HL-60 (cell line): Measurements from ENCODE around the gene KCNJ1.
A peak's percentile ranks its signal among the peaks of the same experiment; 100 is the strongest.

Experiments
- DNase-seq, 2 experiments: peaks; one replicate each; pipeline ENCODE4 v3.0.0-alpha.2; 2010 to 2020; ENCODE audit warnings: low read depth in 1 of 2, low spot score in 1 of 2
- H3K27ac ChIP-seq: fragments of 250-450 bp; sonication (Bioruptor Pico); replicated peaks from 2 replicates; pipeline ENCODE4 v1.5.1; 2020; ENCODE audit warnings: mild to moderate bottlenecking, moderate library complexity
- H3K27me3 ChIP-seq: fragments of 250-450 bp; sonication (Bioruptor Pico); 2 replicates; pipeline ENCODE4 v1.5.1; 2021; ENCODE audit warnings: mild to moderate bottlenecking, moderate library complexity; ENCODE audit not compliant: insufficient read depth, poor library complexity, severe bottlenecking
- H3K4me3 ChIP-seq: replicated peaks from 2 replicates; pipeline ENCODE4 v1.5.1; 2011; ENCODE audit warnings: mild to moderate bottlenecking, control low read depth, low read length; ENCODE audit not compliant: insufficient read depth
- GABPA ChIP-seq: IDR thresholded peaks from 2 replicates; pipeline ENCODE4 v1.6.1; 2012; ENCODE audit warnings: low read depth
- POLR2AphosphoS5 ChIP-seq: IDR thresholded peaks from 2 replicates; pipeline ENCODE4 v1.6.1; 2012; ENCODE audit warnings: low read depth
- SPI1 ChIP-seq: IDR thresholded peaks from 2 replicates; pipeline ENCODE4 v1.6.1; 2012; ENCODE audit warnings: low read depth, mild to moderate bottlenecking, borderline replicate concordance
- TF ChIP-seq, protein P1 (sequence below): IDR thresholded peaks from 2 replicates; pipeline ENCODE4 v1.6.1; 2012; ENCODE audit warnings: low read depth; ENCODE audit not compliant: insufficient replicate concordance
- TF ChIP-seq, protein P2 (sequence below): IDR thresholded peaks from one replicate; pipeline ENCODE4 v1.5.1; 2011; ENCODE audit warnings: low read length, control low read depth, inconsistent platforms; ENCODE audit not compliant: insufficient read depth

KCNJ1 gene

DNA sequence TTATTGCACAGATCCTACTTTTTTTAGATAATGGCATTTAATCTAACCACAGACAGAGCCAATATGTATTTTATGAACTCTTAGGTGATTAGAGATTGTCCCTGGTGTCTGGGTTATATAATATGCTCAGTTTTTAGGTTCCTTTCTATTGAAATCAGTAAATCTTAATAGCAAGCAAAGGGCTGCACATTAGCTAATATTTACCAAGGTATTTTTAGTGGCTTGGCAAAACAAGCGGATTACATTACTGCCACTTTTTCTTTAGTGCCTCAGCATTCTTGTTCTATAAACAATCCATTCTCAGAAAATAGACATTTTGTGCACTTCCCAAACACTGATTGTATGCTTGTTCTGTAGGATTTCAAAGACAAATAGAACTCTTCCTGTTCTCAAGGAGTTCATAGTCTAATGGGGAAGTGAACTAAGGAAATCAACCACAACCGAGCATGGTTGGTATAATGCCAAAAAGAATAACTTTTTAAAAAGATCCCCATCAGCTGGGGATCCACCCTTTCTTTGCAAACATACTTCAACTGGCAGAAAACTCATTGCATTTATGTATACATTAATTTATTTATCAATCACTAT lies 23.8 kb downstream of the KCNJ1 start:
- TF ChIP-seq SPI1, result peak; percentile 86; the same call in 1 of the 2 replicates
- TF ChIP-seq POLR2AphosphoS5, result no peak
- DNase-seq, result no peak
- H3K27ac ChIP-seq, result no peak overlapping the region
- H3K27me3 ChIP-seq, result no peaks in the 10 kb centered on the region
- no peak overlapping the region for H3K4me3 ChIP-seq

GRCh38 chr11:128841461-128842072 lies 25.5 kb downstream of the KCNJ1 start:
- TF ChIP-seq SPI1, result no peak
- TF ChIP-seq, protein P1, sequence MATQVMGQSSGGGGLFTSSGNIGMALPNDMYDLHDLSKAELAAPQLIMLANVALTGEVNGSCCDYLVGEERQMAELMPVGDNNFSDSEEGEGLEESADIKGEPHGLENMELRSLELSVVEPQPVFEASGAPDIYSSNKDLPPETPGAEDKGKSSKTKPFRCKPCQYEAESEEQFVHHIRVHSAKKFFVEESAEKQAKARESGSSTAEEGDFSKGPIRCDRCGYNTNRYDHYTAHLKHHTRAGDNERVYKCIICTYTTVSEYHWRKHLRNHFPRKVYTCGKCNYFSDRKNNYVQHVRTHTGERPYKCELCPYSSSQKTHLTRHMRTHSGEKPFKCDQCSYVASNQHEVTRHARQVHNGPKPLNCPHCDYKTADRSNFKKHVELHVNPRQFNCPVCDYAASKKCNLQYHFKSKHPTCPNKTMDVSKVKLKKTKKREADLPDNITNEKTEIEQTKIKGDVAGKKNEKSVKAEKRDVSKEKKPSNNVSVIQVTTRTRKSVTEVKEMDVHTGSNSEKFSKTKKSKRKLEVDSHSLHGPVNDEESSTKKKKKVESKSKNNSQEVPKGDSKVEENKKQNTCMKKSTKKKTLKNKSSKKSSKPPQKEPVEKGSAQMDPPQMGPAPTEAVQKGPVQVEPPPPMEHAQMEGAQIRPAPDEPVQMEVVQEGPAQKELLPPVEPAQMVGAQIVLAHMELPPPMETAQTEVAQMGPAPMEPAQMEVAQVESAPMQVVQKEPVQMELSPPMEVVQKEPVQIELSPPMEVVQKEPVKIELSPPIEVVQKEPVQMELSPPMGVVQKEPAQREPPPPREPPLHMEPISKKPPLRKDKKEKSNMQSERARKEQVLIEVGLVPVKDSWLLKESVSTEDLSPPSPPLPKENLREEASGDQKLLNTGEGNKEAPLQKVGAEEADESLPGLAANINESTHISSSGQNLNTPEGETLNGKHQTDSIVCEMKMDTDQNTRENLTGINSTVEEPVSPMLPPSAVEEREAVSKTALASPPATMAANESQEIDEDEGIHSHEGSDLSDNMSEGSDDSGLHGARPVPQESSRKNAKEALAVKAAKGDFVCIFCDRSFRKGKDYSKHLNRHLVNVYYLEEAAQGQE, result no peak
- TF ChIP-seq POLR2AphosphoS5, result no peak
- TF ChIP-seq, protein P2, sequence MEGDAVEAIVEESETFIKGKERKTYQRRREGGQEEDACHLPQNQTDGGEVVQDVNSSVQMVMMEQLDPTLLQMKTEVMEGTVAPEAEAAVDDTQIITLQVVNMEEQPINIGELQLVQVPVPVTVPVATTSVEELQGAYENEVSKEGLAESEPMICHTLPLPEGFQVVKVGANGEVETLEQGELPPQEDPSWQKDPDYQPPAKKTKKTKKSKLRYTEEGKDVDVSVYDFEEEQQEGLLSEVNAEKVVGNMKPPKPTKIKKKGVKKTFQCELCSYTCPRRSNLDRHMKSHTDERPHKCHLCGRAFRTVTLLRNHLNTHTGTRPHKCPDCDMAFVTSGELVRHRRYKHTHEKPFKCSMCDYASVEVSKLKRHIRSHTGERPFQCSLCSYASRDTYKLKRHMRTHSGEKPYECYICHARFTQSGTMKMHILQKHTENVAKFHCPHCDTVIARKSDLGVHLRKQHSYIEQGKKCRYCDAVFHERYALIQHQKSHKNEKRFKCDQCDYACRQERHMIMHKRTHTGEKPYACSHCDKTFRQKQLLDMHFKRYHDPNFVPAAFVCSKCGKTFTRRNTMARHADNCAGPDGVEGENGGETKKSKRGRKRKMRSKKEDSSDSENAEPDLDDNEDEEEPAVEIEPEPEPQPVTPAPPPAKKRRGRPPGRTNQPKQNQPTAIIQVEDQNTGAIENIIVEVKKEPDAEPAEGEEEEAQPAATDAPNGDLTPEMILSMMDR, result no peak
- TF ChIP-seq GABPA, result no peak
- H3K27ac ChIP-seq, result no peak overlapping the region
- no peak overlapping the region for H3K4me3 ChIP-seq
- no peak for DNase-seq
- no peaks in the 10 kb centered on the region for H3K27me3 ChIP-seq

DNA sequence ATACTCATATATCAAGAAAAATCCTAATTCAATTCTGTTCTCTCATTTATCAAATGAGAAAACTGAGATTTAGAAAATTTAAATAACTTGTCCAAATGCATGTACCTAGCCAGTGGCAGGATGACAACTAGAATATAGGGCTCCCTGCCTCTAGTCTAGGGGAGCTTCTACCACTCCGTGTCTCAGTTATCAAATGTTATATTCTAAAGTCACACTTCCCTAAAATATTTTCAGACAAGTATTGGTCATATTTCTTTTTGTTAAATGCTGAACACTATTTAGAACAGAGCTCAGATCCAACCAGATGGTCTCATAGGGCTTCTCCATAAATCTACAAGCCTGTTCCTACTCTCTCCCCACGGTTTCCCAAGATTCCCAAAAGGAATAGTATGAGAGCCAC lies 26.3 kb downstream of the KCNJ1 start:
- no peak for TF ChIP-seq POLR2AphosphoS5
- TF ChIP-seq, protein P1, result no peak
- TF ChIP-seq, protein P2, result no peak
- no peak for TF ChIP-seq SPI1
- TF ChIP-seq GABPA, result no peak
- no peak overlapping the region for H3K27ac ChIP-seq

GRCh38 chr11:128840137-128840536 lies 27.0 kb downstream of the KCNJ1 start:
- Histone ChIP-seq H3K27me3 (no peaks in the 10 kb centered on the region), H3K27ac (no peak overlapping the region), H3K4me3 (no peak overlapping the region)
- TF ChIP-seq, protein P2, result no peak
- no peak for TF ChIP-seq SPI1
- TF ChIP-seq POLR2AphosphoS5, result no peak
- TF ChIP-seq, protein P1, result no peak
- TF ChIP-seq GABPA, result no peak
- no peak for DNase-seq

More for the DNA sequence above, 26.3 kb downstream of the KCNJ1 start:
- DNase-seq, result no peak
- H3K27me3 ChIP-seq, result no peaks in the 10 kb centered on the region
- no peak overlapping the region for H3K4me3 ChIP-seq
